Measurements from ENCODE around the gene NBPF4.
"Not testable (repeated sequence)": the region's sequence is repeated elsewhere in the genome, so short reads cannot be mapped to it uniquely, and the experiment has no call there.

DNA sequence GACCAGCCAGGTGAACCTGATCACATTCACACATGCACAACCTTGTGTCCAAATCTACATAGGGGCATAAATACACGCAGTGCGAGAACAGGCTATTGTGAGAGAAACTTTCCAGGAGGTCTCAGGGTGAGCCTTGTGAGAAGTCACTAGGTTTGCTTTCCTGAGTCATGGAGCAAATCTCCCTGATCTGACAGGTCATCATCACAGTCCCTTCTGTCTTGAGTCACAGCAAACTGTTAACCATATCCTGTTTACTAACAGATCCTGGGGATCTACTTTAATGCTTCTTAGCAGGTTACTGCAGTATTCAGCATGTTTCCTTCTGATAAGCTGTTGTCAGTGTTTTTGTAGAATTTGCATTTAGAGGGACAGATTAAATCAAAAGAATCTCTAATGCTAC lies 8.6 kb downstream of the NBPF4 start:
- TF ChIP-seq, protein P1, sequence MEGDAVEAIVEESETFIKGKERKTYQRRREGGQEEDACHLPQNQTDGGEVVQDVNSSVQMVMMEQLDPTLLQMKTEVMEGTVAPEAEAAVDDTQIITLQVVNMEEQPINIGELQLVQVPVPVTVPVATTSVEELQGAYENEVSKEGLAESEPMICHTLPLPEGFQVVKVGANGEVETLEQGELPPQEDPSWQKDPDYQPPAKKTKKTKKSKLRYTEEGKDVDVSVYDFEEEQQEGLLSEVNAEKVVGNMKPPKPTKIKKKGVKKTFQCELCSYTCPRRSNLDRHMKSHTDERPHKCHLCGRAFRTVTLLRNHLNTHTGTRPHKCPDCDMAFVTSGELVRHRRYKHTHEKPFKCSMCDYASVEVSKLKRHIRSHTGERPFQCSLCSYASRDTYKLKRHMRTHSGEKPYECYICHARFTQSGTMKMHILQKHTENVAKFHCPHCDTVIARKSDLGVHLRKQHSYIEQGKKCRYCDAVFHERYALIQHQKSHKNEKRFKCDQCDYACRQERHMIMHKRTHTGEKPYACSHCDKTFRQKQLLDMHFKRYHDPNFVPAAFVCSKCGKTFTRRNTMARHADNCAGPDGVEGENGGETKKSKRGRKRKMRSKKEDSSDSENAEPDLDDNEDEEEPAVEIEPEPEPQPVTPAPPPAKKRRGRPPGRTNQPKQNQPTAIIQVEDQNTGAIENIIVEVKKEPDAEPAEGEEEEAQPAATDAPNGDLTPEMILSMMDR (conservative IDR thresholded peaks at IDR 0.05; ENCODE audit: low read depth in 2 of 2): not testable (repeated sequence)
- TF ChIP-seq EZH2 (IDR thresholded peaks at IDR 0.05; ENCODE audit: low read depth, unreplicated experiment); POLR2AphosphoS5 (IDR thresholded peaks at IDR 0.05; ENCODE audit: low read depth); JUNB (IDR thresholded peaks at IDR 0.05; ENCODE audit: unreplicated experiment); CREB1 (CRISPR knock-in tag; IDR thresholded peaks at IDR 0.05; ENCODE audit: low read depth); NANOG (IDR thresholded peaks at IDR 0.05; ENCODE audit: borderline replicate concordance): not testable (repeated sequence)
- TF ChIP-seq, protein P2, sequence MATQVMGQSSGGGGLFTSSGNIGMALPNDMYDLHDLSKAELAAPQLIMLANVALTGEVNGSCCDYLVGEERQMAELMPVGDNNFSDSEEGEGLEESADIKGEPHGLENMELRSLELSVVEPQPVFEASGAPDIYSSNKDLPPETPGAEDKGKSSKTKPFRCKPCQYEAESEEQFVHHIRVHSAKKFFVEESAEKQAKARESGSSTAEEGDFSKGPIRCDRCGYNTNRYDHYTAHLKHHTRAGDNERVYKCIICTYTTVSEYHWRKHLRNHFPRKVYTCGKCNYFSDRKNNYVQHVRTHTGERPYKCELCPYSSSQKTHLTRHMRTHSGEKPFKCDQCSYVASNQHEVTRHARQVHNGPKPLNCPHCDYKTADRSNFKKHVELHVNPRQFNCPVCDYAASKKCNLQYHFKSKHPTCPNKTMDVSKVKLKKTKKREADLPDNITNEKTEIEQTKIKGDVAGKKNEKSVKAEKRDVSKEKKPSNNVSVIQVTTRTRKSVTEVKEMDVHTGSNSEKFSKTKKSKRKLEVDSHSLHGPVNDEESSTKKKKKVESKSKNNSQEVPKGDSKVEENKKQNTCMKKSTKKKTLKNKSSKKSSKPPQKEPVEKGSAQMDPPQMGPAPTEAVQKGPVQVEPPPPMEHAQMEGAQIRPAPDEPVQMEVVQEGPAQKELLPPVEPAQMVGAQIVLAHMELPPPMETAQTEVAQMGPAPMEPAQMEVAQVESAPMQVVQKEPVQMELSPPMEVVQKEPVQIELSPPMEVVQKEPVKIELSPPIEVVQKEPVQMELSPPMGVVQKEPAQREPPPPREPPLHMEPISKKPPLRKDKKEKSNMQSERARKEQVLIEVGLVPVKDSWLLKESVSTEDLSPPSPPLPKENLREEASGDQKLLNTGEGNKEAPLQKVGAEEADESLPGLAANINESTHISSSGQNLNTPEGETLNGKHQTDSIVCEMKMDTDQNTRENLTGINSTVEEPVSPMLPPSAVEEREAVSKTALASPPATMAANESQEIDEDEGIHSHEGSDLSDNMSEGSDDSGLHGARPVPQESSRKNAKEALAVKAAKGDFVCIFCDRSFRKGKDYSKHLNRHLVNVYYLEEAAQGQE (IDR thresholded peaks at IDR 0.05; ENCODE audit: unreplicated experiment): not testable (repeated sequence)
- TF ChIP-seq, protein P3, sequence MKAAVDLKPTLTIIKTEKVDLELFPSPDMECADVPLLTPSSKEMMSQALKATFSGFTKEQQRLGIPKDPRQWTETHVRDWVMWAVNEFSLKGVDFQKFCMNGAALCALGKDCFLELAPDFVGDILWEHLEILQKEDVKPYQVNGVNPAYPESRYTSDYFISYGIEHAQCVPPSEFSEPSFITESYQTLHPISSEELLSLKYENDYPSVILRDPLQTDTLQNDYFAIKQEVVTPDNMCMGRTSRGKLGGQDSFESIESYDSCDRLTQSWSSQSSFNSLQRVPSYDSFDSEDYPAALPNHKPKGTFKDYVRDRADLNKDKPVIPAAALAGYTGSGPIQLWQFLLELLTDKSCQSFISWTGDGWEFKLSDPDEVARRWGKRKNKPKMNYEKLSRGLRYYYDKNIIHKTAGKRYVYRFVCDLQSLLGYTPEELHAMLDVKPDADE (IDR thresholded peaks at IDR 0.05): not testable (repeated sequence)
- TF ChIP-seq, protein P4, sequence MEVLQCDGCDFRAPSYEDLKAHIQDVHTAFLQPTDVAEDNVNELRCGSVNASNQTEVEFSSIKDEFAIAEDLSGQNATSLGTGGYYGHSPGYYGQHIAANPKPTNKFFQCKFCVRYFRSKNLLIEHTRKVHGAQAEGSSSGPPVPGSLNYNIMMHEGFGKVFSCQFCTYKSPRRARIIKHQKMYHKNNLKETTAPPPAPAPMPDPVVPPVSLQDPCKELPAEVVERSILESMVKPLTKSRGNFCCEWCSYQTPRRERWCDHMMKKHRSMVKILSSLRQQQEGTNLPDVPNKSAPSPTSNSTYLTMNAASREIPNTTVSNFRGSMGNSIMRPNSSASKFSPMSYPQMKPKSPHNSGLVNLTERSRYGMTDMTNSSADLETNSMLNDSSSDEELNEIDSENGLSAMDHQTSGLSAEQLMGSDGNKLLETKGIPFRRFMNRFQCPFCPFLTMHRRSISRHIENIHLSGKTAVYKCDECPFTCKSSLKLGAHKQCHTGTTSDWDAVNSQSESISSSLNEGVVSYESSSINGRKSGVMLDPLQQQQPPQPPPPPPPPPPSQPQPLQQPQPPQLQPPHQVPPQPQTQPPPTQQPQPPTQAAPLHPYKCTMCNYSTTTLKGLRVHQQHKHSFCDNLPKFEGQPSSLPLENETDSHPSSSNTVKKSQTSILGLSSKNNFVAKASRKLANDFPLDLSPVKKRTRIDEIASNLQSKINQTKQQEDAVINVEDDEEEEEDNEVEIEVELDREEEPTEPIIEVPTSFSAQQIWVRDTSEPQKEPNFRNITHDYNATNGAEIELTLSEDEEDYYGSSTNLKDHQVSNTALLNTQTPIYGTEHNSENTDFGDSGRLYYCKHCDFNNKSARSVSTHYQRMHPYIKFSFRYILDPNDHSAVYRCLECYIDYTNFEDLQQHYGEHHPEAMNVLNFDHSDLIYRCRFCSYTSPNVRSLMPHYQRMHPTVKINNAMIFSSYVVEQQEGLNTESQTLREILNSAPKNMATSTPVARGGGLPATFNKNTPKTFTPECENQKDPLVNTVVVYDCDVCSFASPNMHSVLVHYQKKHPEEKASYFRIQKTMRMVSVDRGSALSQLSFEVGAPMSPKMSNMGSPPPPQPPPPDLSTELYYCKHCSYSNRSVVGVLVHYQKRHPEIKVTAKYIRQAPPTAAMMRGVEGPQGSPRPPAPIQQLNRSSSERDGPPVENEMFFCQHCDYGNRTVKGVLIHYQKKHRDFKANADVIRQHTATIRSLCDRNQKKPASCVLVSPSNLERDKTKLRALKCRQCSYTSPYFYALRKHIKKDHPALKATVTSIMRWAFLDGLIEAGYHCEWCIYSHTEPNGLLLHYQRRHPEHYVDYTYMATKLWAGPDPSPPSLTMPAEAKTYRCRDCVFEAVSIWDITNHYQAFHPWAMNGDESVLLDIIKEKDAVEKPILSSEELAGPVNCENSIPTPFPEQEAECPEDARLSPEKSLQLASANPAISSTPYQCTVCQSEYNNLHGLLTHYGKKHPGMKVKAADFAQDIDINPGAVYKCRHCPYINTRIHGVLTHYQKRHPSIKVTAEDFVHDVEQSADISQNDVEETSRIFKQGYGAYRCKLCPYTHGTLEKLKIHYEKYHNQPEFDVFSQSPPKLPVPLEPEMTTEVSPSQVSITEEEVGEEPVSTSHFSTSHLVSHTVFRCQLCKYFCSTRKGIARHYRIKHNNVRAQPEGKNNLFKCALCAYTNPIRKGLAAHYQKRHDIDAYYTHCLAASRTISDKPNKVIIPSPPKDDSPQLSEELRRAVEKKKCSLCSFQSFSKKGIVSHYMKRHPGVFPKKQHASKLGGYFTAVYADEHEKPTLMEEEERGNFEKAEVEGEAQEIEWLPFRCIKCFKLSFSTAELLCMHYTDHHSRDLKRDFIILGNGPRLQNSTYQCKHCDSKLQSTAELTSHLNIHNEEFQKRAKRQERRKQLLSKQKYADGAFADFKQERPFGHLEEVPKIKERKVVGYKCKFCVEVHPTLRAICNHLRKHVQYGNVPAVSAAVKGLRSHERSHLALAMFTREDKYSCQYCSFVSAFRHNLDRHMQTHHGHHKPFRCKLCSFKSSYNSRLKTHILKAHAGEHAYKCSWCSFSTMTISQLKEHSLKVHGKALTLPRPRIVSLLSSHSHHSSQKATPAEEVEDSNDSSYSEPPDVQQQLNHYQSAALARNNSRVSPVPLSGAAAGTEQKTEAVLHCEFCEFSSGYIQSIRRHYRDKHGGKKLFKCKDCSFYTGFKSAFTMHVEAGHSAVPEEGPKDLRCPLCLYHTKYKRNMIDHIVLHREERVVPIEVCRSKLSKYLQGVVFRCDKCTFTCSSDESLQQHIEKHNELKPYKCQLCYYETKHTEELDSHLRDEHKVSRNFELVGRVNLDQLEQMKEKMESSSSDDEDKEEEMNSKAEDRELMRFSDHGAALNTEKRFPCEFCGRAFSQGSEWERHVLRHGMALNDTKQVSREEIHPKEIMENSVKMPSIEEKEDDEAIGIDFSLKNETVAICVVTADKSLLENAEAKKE (CRISPR knock-in tag; IDR thresholded peaks at IDR 0.05): not testable (repeated sequence)
